ENCODE results near the gene ZNF280A. TPM values are rescaled to one million over a fixed set of nuclear protein-coding genes. Genes with fewer than 3 reads are reported as not detected.
A peak's percentile ranks its signal among the peaks of the same experiment; 100 is the strongest.

ZNF280A gene
- polyA plus RNA-seq, 3 donors = not detected

GRCh38 chr22:22463855-22464540, 56.1 kb downstream of the ZNF280A start:
- no peak overlapping the region for H2AFZ ChIP-seq (ENCODE audit: insufficient read depth, low read depth, low read length, poor library complexity, severe bottlenecking)
- no peaks in the 10 kb centered on the region for H3K36me3 ChIP-seq (replicated peaks in 1 of 2; ENCODE audit: control insufficient read depth in 1 of 2, insufficient read depth in 2 of 2, low read length in 2 of 2)
- peaks cover 3 to 35% (median 10%) of the 10 kb centered on the region in 3 donors for H3K27me3 Mint-ChIP-seq (ENCODE audit: low read depth in 3 of 3)
- TF ChIP-seq CTCF (IDR thresholded peaks at IDR 0.05) = peak; percentile 88
- H3K27ac ChIP-seq (ENCODE audit: low read depth in 1 of 2, low read length in 2 of 2) = no peak overlapping the region
- peak; percentile 39 to 64 (median 54) for DNase-seq
- H3K79me2 ChIP-seq (ENCODE audit: insufficient read depth, low read length) = no peaks in the 10 kb centered on the region
- H3K9me3 Mint-ChIP-seq = peaks cover 15 to 33% (median 28%) of the 10 kb centered on the region in 7 donors
- H3K27me3 ChIP-seq (ENCODE audit: control insufficient read depth in 2 of 2, insufficient read depth in 2 of 2, low read length in 2 of 2) = peaks cover 3 to 9% of the 10 kb centered on the region in 2 donors
- no peak overlapping the region for H3K4me3 ChIP-seq (replicated peaks in 1 of 3; ENCODE audit: low read depth in 2 of 3, low read length in 3 of 3)
- H3K9ac ChIP-seq (ENCODE audit: insufficient read depth, low read length, poor library complexity, severe bottlenecking) = no peak overlapping the region
- H3K4me1 ChIP-seq (ENCODE audit: control insufficient read depth in 1 of 2, insufficient read depth in 2 of 2, low read length in 2 of 2) = no peaks in the 10 kb centered on the region
- H3K36me3 Mint-ChIP-seq = peaks cover 0 to 2% of the 10 kb centered on the region in 2 donors
- H3K9me3 ChIP-seq (replicated peaks in 1 of 2; ENCODE audit: control insufficient read depth in 1 of 2, insufficient read depth in 1 of 2, low read length in 2 of 2) = peaks cover 18 to 20% of the 10 kb centered on the region in 2 donors
- no peaks in the 10 kb centered on the region for H4K20me1 ChIP-seq (ENCODE audit: insufficient read depth, low read length)
- H3K27ac Mint-ChIP-seq = peak overlapping the region in 1 of 7 donors; percentile 51
- WGBS (ENCODE audit: insufficient coverage) = 22% methylated on average over 8 of the region's 18 CpGs
- peaks cover 2% of the 10 kb centered on the region for H3K4me1 Mint-ChIP-seq
- H3K4me2 ChIP-seq (replicated peaks; ENCODE audit: extremely low read depth, low read length, poor library complexity, severe bottlenecking) = no peak overlapping the region
- H3K4me3 Mint-ChIP-seq = peak overlapping the region in 1 of 2 donors; percentile 35
- intact Hi-C loops (cut with micrococcal nuclease) = loop anchor here in 1 of 2 donors (10.0 kb wide), 2 partner anchors 121 to 491 kb away; no protein-coding TSS in a partner anchor

Other genes with a start within 250 kb of the ZNF280A start
- gene ZNF280B, start 11.5 kb downstream of the ZNF280A start, polyA plus RNA-seq = under 1 TPM in 1 of 3 donors, not detected in 2; 0.04 TPM
- not detected for gene PRAME, start 39.0 kb upstream of the ZNF280A start, polyA plus RNA-seq
- gene GGTLC2, start 124.3 kb upstream of the ZNF280A start, polyA plus RNA-seq = not detected

Data from CD14-positive monocyte (primary cell).